GM19023 (cell line): Measurements from ENCODE around the gene CWC25.

Experiments used
- ATAC-seq: cut with Tn5 transposase; IDR thresholded peaks from one replicate; pipeline ENCODE4 v1.9.1; 2021; ENCODE audit warnings: mild to moderate bottlenecking, moderate library complexity; ENCODE audit not compliant: unreplicated experiment

Gene CWC25

DNA sequence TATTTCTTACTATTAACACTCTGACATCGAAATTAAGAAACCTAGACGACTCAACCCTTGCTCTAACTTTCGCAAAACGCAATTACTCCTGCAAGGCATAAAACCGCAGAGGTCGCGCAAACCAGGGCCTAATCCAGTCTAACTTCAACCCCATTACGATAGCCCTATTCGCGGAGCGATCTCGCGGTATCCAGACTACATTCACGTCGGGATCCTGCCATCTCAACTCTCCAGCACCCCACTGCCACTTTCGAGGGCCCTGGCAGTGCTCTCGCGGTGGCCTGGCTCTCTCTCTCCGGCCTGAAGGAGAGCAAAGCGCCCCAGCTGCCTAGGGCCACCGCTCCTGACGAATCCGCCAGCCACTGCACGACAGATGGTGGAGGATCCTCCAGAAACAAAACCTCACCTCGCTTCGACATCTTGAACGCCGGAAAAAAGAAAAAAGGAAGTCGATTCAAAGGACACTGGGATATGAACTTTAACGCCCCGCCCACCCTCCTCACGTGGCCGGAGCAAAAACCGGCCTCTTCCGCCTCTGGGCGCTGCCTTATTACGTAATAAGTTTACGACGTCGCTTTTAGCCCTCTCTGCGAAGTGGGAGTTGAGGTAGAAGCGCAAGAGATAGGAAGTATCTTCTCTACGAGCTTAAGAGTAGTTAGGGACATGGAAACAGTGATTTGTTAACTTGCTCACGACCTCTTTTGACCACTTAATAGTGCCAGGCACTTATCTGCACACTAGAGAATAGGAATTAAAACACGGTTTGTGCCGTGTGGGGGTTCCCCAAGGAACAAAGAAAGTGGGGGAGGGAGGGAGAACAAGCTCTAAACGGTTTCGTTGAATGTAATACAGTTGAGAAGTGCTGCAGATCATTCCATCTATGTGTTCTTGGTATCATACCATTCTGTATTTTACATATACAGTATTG is 28.4 kb upstream of the CWC25 start, which contains the start of gene RPL23:
Gene RPL23, minus strand, starts transcription at position 430 of the 928 bp plus-strand sequence. Its CDS starts 11 bp downstream, at position 419.
- ATAC-seq = peak; percentile 80

DNA sequence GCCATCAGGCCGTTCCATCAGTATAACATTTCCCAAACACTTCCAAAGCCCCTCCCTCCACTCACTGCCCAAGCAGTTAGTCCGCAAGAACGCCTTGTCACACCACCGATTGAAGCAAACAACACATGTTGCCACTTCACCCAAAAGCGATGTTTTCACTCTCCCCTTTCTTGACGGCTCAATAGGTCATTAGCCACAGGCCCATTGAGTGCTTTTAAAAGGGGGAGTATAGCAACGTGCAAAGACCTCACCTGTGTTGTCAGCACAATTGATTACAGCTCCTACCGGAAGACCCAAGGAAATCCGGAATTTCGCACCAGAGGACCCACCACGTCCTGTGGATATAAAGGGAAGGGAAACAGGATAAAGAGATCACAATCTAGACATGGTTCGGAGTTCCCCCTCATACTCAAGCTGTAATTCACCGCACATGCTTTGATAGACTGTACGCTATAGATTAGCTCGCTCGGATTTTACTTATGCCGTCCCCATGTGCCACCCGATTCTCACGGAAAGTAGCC is 27.7 kb upstream of the CWC25 start:
- no peak for ATAC-seq

DNA sequence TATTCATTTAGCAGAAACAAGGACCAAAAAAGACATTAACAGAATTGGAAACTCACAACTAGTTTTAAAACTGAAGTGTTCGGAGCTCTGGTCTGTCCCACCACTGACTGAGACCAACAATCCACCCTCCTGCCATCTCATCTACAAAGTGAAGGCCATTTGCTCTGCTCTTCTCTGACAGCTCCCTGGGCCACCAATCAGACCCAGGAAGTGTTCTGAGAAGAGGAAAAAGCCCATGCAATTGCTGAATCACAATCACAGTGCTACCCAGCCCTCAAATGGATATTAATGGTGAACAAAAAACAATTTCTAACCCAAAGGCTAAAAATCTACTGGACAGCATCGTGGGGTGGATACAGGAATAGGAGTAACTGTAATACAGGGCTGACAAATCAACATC is 26.3 kb upstream of the CWC25 start:
- no peak for ATAC-seq

DNA sequence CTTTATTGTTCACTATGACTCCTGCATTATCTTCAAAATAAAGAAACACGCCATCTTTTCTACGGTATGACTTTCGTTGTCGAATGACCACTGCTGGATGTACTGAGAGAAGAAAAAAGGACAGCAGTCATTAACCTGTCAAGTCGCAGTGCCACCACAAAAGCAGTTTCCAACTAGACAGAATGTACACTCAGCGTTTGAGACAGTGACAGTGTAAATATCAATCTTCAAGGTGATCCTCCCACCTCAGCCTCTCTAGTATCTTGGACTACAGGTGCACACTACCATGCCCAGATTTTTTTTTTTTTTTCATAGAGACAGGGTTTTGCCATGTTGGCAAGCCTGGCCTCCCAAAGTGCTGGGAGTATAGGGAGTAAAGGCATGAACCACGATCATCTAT is 25.3 kb upstream of the CWC25 start:
- no peak for ATAC-seq

DNA sequence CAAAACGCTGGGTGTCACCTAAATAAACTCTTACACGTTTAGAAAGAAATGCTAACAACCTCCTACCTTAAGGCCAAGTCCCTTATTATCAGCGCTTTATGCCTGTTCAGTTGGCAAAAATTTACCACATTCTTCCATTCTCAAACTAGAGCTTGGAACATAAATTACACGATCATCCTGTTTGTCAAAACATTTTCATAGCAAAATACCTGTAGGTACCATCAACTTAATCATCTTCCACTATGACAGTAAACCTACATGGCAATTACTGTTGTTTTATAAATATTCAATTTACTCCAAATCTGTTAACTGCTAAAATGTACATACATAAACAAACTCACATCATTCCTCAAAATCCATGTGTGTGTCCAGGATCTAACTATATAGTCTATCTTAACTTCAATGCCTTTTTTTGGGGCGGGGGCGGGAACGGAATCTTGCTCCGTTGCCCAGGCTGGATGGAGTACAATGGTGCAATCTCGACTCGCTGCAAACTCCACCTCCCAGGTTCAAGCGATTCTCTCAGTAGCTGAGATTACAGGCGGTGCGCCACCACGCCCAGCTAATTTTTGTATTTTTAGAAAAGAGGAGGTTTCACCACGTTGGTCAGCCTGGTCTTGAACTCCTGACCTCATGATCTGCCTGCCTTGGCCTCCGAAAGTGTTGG is 24.0 kb upstream of the CWC25 start:
- ATAC-seq = no peak

DNA sequence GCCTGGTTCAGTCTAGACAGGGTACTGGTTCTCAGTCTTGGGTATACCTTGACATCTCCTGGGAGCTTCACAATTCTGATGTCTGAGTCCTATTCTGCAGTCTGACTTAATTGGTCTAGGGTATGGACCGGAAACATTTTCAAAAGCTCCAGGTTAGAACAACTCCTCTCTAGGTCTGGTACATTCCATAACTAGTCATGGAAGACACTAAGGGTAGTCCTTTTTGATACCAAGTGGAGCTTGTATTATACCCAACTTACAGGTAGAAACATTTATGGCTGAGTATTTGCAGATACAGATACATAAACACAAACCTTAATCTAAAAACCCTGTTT is 23.4 kb upstream of the CWC25 start:
- no peak for ATAC-seq

DNA sequence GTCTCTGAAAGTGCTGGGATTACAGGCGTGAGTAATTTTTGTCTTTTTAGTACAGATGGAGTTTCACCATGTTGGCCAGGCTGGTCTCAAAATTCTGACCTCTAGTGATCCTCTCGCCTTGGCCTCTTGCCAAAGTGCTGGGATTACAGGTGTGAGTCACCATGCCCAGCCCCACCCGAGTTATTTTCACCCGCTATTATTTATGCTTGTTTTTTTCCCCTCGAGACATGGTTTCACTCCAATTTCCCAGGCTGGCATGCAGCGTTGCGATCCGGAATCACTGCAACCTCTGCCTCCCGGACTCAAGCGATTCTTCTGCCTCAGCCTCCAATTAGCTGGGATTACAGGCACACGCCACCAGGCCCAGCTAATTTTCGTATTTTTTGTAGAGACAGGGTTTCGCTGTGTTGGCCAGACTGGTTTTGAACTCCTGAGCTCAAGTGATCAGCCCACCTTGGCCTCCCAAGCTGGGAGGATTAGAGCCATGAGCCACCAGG is 19.2 kb upstream of the CWC25 start:
- no peak for ATAC-seq

DNA sequence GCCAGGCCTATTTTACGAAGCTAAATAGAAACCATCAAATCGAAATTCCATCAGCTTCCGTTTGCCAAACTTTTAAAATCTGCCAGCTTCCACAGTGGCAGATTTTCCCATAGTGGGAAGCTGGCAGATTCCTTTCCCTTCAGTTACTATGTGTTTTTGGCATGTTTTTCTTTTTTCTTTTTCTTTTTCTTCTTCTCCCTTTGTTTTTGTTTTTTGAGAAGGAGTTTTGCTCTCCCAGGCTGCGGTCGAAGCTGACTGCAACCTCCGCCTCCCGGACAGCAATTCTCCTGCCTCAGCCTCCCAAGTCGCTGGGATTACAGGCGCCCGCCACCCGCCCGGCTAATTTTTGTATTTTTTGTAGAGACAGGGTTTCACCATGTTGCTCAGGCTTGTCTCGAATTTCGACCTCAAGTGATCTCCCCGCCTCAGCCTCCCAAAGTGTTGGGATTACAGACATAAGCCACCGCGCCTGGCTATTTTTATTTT is 684 bp upstream of the CWC25 start:
- ATAC-seq = no peak

DNA sequence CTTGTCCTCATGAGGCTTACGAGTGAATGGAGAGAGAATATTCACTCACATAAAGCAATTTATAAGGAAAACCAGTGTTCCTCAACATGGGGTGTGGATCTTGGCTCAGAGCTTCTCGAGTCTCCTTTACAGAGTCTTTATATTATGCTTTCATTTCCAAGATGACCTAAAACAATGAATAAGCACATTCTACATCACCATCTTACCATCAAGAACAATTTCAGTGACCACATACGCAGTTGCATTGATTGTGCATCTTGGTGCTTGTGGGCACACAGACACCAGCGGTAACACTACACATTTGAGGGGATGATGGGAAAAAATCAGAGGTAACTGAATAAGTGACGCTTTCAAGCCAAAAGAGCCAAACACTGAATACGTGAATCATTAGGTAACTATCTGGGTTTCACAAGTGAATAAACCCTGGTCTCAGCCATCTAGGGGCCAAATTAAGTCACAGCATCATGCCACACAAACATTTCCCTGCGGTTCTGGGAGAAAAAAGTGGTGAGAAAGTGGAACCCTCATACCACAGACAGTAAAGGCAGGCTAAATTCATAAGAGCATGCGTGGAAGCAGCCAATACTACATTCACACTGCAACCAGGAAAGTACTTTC is 9.4 kb downstream of the CWC25 start:
- no peak for ATAC-seq

DNA sequence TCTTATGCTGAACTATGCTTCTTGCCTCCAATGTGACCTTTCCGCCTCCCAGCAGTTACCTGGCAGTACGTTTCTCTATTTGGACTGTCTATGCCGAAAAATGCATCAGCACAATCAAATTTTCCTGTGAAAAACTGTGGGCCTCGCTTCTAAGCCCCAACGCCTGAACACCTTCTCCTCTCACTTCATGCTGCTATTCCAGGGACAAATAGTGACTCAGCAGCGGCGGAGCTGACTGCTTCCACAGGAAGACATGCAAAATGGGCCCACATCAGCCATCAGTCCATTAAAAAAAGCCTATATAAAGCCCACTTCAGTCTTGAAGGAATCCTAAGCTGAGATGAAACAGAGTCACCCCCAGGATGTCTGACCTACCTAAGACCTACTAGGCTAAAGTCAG is 15.3 kb downstream of the CWC25 start:
- no peak for ATAC-seq

DNA sequence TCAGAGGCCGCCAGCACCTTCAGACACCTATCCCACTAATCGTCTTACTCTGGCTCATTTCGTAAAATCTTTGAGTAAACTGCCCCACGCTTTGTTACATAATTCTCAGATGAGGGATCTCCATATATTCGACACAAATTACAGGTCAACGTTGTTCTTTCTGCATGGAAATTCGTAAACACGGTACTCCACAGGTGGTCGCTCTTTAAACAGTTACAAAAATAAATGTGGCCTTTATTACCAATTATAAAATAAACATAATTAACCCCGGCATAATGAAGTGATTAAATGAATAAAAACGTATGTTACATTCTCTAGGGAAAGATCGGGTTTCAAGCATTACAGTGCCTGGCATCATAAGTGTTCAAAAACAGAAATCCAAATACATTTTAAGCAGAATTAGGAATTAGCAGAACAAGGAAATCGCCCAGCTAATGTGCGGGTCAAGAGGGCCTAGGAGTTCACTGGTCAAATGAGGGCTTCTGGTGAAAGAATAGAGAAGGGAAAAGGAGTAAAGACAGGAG is 24.8 kb downstream of the CWC25 start:
- ATAC-seq = no peak

DNA sequence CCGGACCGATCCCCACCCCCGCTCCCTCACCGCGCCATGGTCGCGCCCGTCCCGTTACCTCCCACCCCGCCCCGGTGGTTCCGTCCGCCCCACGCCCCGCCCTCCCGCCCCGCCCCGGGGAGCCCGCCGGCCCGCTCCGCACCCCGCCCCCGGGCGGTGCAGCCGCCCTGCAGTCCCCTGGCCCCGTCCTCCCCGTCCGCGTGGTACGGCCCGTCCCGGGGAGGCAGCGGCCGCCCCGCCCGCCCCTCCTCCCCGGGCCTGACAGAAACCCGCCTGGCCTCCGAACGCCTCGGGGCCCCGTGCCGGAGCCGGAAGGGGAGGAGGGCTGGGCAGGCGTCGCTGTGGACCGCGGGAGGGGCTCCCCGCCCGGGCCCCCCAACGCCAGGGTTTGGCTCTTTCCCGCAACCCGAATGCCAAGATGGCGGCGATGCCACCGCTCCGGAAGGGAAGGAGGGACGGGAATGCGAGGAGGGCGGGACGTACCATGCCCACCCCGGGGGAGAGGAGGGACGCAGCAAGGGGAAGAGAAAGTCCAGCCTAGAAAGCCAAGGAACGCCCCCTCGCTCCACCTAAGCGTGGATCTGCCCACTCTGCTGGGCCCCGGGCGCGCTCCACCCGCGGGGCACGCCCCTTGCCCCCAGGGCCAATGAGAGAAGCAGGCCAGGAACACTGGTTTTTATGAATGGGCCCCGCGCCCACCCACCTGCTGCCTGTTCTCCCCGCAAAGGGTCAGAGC is 25.5 kb downstream of the CWC25 start, which contains the start of gene PIP4K2B:
Gene PIP4K2B, minus strand, starts transcription at position 56 of the 736 bp plus-strand sequence. CDS start 132 bp downstream, outside the sequence.
- peak; percentile 84 for ATAC-seq

DNA sequence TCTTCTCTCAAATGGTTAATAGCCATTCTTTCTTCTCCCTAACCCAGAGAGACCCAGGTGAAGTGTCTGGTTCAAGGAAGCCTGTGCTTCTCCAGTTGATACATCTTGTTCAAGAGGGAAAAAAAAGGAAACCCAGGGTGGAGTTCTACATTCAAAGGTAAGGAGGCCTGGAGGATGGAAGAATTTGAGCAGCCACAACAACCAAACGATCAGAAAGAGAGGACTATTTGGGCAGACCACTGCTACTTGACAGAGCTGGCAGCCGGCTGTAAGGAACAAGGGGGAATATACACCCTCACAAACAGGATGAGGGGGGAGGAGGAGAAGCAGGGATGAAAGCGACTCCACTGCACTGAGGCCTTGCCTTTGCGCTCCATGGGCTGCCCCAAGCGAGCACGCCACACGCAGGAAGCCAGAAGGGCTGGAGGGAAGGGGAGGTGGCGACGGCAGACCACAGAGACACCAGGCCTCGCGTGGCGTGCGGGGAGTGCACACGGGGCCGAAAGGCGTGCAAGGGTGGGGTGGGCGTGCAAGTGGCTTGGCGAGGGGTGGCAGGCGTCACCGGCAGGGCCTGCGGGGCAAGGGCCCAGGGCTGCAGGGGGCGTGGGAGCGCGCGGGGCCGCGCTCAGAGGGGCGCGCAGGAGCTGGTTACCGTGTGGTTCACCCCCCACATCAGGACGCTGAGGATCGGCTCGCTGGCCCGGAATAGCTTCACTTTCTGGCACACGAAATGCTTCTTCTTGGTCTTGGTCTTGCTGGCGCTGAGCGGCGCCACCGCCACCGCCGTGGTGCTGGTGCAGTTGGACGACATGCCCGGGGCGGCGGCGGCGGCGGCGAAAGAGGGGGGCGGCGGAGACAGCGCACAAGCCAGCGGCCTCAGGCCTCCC is 26.3 kb downstream of the CWC25 start:
- peak; percentile 25 for ATAC-seq

DNA sequence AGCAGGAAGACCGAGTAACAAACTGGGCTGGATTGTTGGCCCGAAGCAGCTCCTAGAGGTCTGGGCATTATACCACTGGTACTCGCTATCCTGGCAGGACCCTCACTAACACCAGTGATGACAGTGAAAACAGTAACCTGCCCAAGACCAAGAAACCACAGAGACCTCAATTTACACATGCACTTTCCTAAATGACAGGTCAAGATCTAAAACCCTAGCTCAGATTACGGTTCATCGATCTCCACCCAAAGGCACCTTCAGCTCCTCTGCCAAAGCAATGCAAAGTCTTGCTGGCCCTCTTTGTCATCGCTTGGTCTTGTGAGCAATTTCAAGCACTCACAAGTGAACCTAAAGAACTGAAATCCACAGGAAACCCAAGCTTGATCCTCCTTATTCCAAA is 27.3 kb downstream of the CWC25 start:
- no peak for ATAC-seq

DNA sequence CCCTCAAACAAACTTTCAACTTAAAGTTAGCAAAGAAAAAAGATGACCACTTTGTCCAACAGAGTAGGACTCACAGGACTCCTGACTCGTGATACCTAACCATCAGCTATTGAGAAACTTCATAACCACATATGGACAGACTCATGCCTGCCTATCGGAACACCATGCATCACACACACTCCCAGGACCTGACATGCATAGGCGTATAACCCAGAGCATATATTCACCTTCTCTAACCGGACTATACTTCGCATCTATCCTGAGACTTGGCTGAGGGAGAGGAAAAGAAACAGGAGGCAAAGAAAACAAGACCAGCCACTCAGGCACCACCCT is 28.0 kb downstream of the CWC25 start:
- ATAC-seq = no peak

DNA sequence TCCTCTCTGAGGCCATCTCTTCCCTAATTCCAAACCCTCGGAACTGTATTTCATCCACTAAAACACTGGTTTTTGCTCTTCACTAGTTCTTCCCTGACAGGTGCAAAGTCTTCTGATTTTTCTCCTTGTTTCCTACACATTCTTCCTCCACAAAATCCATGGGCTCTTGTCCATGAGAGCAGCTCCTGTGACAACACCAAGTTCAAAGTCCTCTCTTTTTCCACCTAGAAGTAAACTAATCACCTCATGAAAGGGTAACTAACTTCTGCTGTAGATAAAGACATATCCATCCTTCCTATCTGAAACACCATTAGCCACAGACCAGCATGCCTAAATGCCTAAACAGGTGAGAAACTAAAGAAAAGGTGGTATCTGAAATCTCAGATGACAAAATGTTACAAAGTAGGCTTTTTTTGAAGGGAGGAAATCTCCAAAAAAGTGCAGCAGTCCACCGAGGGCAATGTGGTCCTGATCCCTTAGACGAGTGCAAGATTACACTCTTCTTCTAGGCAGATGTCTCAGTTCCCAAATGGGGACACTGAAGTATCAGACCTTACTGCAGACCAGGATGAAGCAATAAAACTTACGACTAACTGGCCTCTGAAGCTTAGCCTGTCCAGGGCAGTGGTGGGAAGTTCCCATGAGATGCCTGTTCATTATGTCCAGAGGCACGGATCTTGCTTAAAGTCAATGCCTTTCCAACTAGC is 28.5 kb downstream of the CWC25 start:
- ATAC-seq = no peak

DNA sequence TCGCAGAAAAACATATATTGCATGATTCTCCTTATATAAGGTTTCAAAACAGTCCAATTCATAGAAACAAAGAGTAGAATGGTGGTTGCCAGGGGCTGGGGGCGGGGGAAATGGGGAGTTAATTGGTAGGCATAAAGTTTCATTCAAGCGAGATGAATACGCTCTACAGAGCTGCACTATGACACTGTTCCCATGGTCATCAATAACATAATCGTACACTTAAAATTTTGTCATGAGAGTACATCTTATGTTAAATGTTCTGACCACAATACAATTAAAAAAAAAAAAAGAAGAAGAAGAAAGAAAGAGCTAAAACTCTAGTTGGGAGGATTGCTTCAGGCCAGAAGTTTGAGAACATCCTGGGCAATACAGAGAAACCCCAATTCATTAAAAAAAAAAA is 30.9 kb downstream of the CWC25 start:
- no peak for ATAC-seq

DNA sequence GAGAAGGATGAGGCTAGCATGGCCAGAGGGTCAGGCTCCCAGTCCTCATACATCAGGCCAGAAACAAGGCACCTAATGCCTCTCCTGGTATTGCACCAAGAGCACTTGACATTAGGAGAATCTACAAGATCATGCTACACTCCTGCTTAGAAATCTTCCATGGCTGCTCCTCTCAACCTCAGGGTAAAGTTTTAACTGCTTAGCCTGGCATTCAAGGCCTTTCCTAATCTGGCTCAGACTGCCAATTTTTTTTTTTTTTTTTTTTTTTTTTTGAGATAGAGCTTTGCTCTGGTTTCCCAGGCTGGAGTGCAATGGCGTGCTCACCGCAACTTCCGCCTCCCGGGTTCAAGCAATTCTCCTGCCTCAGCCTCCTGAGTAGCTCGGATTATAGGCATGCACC is 34.0 kb downstream of the CWC25 start:
- no peak for ATAC-seq
